CD4-positive, alpha-beta T cell (primary cell): Measurements from ENCODE around the gene NEXN. TPM values are rescaled to one million over a fixed set of nuclear protein-coding genes. Genes with fewer than 3 reads are reported as not detected.

Experiments used
- ATAC-seq: fragments of 200-7000 bp; cut with Tn5 transposase; one replicate; pipeline ENCODE4 v1.10.0; 2022; ENCODE audit warnings: mild to moderate bottlenecking; ENCODE audit not compliant: poor library complexity
- CTCF ChIA-PET: fragments of 350-600 bp; sonication (Branson Sonifier 250); formaldehyde crosslinking; loops from one replicate; lab custom pipeline; 2021; ENCODE audit warnings: antibody characterized with exemption, inconsistent platforms; lab: Charles Lee
- POLR2A ChIA-PET: fragments of 350-600 bp; sonication (Branson Sonifier 250); formaldehyde crosslinking; loops from one replicate; lab custom pipeline; 2021; ENCODE audit warnings: antibody characterized with exemption, inconsistent platforms; lab: Charles Lee
- DNase-seq, 14 experiments: peaks; one replicate each; pipeline ENCODE4 v3.0.0-alpha.2; 2013 to 2020; ENCODE audit warnings: mixed read lengths in 2 of 14
- H3K27ac ChIP-seq, 2 donors: one replicate each; pipeline versions ENCODE4 v1.5.1 to v1.7.0; 2013; ENCODE audit warnings: low read length in 2 of 2, low read depth in 1 of 2, mild to moderate bottlenecking in 1 of 2
- H3K27me3 ChIP-seq, 2 experiments: 1 replicate in 1 of 2; 2 replicates in 1 of 2; pipeline versions ENCODE4 v1.6.1 to v1.7.0; 2013; ENCODE audit warnings: low read length in 2 of 2, control low read depth in 1 of 2, mild to moderate bottlenecking in 1 of 2, moderate library complexity in 1 of 2; ENCODE audit not compliant: insufficient read depth in 2 of 2, control insufficient read depth in 1 of 2
- H3K36me3 ChIP-seq: one replicate; pipeline ENCODE4 v1.6.1; 2013; ENCODE audit warnings: low read length, control low read depth; ENCODE audit not compliant: insufficient read depth
- H3K4me1 ChIP-seq: one replicate; pipeline ENCODE4 v1.6.1; 2013; ENCODE audit warnings: low read length, control low read depth; ENCODE audit not compliant: insufficient read depth
- H3K4me3 ChIP-seq: one replicate; pipeline ENCODE4 v1.5.1; 2013; ENCODE audit warnings: mild to moderate bottlenecking, low read length, moderate library complexity
- H3K9me3 ChIP-seq, 2 experiments: 1 replicate in 1 of 2; 2 replicates in 1 of 2; pipeline versions ENCODE4 v1.6.1 to v1.7.0; 2013; ENCODE audit warnings: low read length in 2 of 2, mild to moderate bottlenecking in 2 of 2, control low read depth in 1 of 2, moderate library complexity in 1 of 2; ENCODE audit not compliant: control insufficient read depth in 1 of 2, insufficient read depth in 1 of 2
- H3K27ac Mint-ChIP-seq: one replicate; pipeline ENCODE4 v1.8.0; 2020; ENCODE audit warnings: mixed read lengths
- H3K27me3 Mint-ChIP-seq: one replicate; pipeline ENCODE4 v1.8.0; 2021; ENCODE audit warnings: mixed read lengths
- H3K36me3 Mint-ChIP-seq: one replicate; pipeline ENCODE4 v1.8.0; 2021; ENCODE audit warnings: low read depth, mixed read lengths
- H3K4me1 Mint-ChIP-seq: one replicate; pipeline ENCODE4 v1.8.0; 2021; ENCODE audit warnings: low read depth, mixed read lengths
- H3K4me3 Mint-ChIP-seq: one replicate; pipeline ENCODE4 v1.8.0; 2020; ENCODE audit warnings: mild to moderate bottlenecking, mixed read lengths
- H3K9me3 Mint-ChIP-seq: one replicate; pipeline ENCODE4 v1.8.0; 2020; ENCODE audit warnings: mixed read lengths
- intact Hi-C, 2 experiments: fragments of 100-400 bp; cut with DNase I in 1 of 2; cut with micrococcal nuclease in 1 of 2; formaldehyde crosslinking; loops; one replicate each; pipeline versions ENCODE4 v1.15.1 to v1.9.0; 2023 to 2025; cut with DNase I, micrococcal nuclease
- total RNA-seq, 174 experiments: library from RNA in 2 of 174; stranded (reverse) in 2 of 174; gene quantifications; one replicate each; pipeline ENCODE4 v1.2.3 and lab custom pipeline; 2021 to 2026
- TF ChIP-seq, protein P1 (sequence below): fragments of 200-600 bp; IDR thresholded peaks from one replicate; pipeline ENCODE4 v1.8.0; 2022; ENCODE audit warnings: antibody characterized with exemption, mild to moderate bottlenecking

Gene NEXN
- total RNA-seq, 2 experiments from 2014 or later, result 0.25 TPM; not detected in 1

DNA sequence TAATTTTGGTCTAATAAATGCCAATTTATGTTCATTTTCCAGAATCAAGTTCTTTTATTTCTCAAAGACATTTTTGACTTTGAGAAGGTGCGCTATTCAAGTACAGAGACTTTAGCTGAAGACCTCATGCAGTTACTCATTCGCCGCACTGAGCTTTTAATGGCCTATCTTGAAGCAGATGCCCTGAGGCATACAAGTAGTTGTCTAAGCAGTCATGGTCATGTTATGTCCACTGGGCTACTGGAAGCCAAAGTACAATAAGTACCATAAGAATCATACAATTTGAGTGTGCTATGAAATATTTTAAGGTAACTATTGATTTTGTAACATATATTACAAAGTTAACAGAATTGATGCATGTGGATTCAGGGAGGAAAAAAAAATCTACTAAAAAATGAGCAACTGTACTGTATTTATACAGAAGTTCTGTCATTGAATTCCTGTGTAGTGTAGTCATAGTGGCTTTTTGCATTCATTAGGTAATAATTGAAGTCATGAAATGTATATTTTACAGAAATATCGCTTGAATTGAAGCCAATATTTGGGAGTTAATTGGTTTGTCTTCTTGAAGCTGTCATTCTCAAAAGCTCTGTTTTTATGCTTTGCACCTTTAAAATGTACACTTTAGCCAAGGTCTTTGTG is 13.5 kb upstream of the NEXN start:
- Histone ChIP-seq H3K4me3 (no peak overlapping the region), H3K36me3 (peaks cover 25% of the 10 kb centered on the region), H3K9me3 (no peaks in the 10 kb centered on the region), H3K27me3 (no peaks in the 10 kb centered on the region), H3K27ac (no peak overlapping the region), H3K4me1 (no peaks in the 10 kb centered on the region)
- no peak overlapping the region for H3K27ac Mint-ChIP-seq
- CTCF ChIA-PET, result interaction anchor here (1.3 kb wide), 1 partner anchor 8 kb away, joined by 3 read pairs; no protein-coding TSS in a partner anchor
- intact Hi-C loops, result no loop called here
- no peaks in the 10 kb centered on the region for H3K27me3 Mint-ChIP-seq
- H3K4me3 Mint-ChIP-seq, result no peak overlapping the region
- no peak for ATAC-seq
- no peaks in the 10 kb centered on the region for H3K9me3 Mint-ChIP-seq
- no peaks in the 10 kb centered on the region for H3K4me1 Mint-ChIP-seq
- TF ChIP-seq, protein P1, sequence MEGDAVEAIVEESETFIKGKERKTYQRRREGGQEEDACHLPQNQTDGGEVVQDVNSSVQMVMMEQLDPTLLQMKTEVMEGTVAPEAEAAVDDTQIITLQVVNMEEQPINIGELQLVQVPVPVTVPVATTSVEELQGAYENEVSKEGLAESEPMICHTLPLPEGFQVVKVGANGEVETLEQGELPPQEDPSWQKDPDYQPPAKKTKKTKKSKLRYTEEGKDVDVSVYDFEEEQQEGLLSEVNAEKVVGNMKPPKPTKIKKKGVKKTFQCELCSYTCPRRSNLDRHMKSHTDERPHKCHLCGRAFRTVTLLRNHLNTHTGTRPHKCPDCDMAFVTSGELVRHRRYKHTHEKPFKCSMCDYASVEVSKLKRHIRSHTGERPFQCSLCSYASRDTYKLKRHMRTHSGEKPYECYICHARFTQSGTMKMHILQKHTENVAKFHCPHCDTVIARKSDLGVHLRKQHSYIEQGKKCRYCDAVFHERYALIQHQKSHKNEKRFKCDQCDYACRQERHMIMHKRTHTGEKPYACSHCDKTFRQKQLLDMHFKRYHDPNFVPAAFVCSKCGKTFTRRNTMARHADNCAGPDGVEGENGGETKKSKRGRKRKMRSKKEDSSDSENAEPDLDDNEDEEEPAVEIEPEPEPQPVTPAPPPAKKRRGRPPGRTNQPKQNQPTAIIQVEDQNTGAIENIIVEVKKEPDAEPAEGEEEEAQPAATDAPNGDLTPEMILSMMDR, result no peak
- POLR2A ChIA-PET, result no interaction called here
- no peak for DNase-seq
- H3K36me3 Mint-ChIP-seq, result peaks cover 43% of the 10 kb centered on the region

- H3K4me1 Mint-ChIP-seq, result peaks cover 10% of the 10 kb centered on the region
- no peaks in the 10 kb centered on the region for H3K9me3 Mint-ChIP-seq
- intact Hi-C loops, result no loop called here
- no peak for ATAC-seq
- Histone ChIP-seq H3K4me1 (no peaks in the 10 kb centered on the region), H3K27me3 (no peaks in the 10 kb centered on the region), H3K27ac (no peak overlapping the region), H3K36me3 (peaks cover 25% of the 10 kb centered on the region), H3K9me3 (no peaks in the 10 kb centered on the region), H3K4me3 (no peak overlapping the region)
- no peaks in the 10 kb centered on the region for H3K27me3 Mint-ChIP-seq
- ChIA-PET POLR2A (no interaction called here), CTCF (no interaction called here)
- no peak overlapping the region for H3K27ac Mint-ChIP-seq
- TF ChIP-seq, protein P1, result no peak
- no peak overlapping the region for H3K4me3 Mint-ChIP-seq
- H3K36me3 Mint-ChIP-seq, result peaks cover 43% of the 10 kb centered on the region
- no peak for DNase-seq
Measured at GRCh38 chr1:77876884-77877283, 11.5 kb upstream of the NEXN start.

- H3K9me3 ChIP-seq, result no peaks in the 10 kb centered on the region
- H3K4me1 ChIP-seq, result no peaks in the 10 kb centered on the region
- H3K27ac ChIP-seq, result no peak overlapping the region
- H3K9me3 Mint-ChIP-seq, result no peaks in the 10 kb centered on the region
- no peak for DNase-seq
- H3K36me3 Mint-ChIP-seq, result peaks cover 13% of the 10 kb centered on the region
- H3K36me3 ChIP-seq, result no peaks in the 10 kb centered on the region
- ATAC-seq, result no peak
- no peaks in the 10 kb centered on the region for H3K27me3 ChIP-seq
- CTCF ChIA-PET, result no interaction called here
- no peak overlapping the region for H3K27ac Mint-ChIP-seq
- peaks cover 10% of the 10 kb centered on the region for H3K4me1 Mint-ChIP-seq
- H3K4me3 ChIP-seq, result no peak overlapping the region
- POLR2A ChIA-PET, result no interaction called here
- intact Hi-C loops, result no loop called here
- TF ChIP-seq, protein P1, result no peak
- H3K4me3 Mint-ChIP-seq, result no peak overlapping the region
- peaks cover 5% of the 10 kb centered on the region for H3K27me3 Mint-ChIP-seq
Measured at GRCh38 chr1:77881061-77881460, 7.4 kb upstream of the NEXN start.
